ENCODE data around the gene HDAC4. TPM values are rescaled to one million over a fixed set of nuclear protein-coding genes. Genes with fewer than 3 reads are reported as not detected.

Gene HDAC4
- total RNA-seq, 1 experiment from 2014 or later, result 32.0 TPM

- no peak overlapping the region for H4K91ac ChIP-seq (ENCODE audit: insufficient read length, low read depth, low read length)
- H3K79me2 ChIP-seq (ENCODE audit: insufficient read depth, low read length), result peaks cover 2% of the 10 kb centered on the region; the same call in 1 of the 2 replicates
- no peak overlapping the region for H2AK5ac ChIP-seq (ENCODE audit: insufficient read length, low read length)
Measured at GRCh38 chr2:239368906-239369552, 31.8 kb downstream of the HDAC4 start.

More at GRCh38 chr2:239368906-239369552, 31.8 kb downstream of the HDAC4 start:
- Histone ChIP-seq H4K8ac (replicated peaks; ENCODE audit: insufficient read length, low read depth, low read length) (no peak overlapping the region), H2BK5ac (ENCODE audit: insufficient read length, low read length) (no peak overlapping the region), H3K18ac (ENCODE audit: insufficient read length, low read depth, low read length) (no peak overlapping the region), H3K14ac (ENCODE audit: insufficient read depth, low read length) (no peak overlapping the region), H3K9me3 (ENCODE audit: control insufficient read depth, low read depth, low read length) (no peaks in the 10 kb centered on the region), H3K9ac (ENCODE audit: extremely low read depth, insufficient read length, low read length) (no peak overlapping the region), H3K27ac (ENCODE audit: insufficient read length, low read depth, low read length) (no peak overlapping the region), H4K20me1 (ENCODE audit: control insufficient read depth, insufficient read depth, insufficient read length) (peaks cover 2% of the 10 kb centered on the region), H3K56ac (ENCODE audit: insufficient read length, low read depth, low read length) (no peak overlapping the region), H3T11ph (ENCODE audit: low read length) (no peak overlapping the region), H2BK12ac (ENCODE audit: insufficient read length, low read depth, low read length) (no peak overlapping the region), H4K5ac (ENCODE audit: insufficient read length, low read depth, low read length) (no peak overlapping the region), H3K27me3 (ENCODE audit: insufficient read depth, low read length) (no peaks in the 10 kb centered on the region), H3K79me1 (ENCODE audit: insufficient read depth, low read depth, low read length, poor library complexity, severe bottlenecking) (no peaks in the 10 kb centered on the region), H2BK15ac (ENCODE audit: low read depth, low read length) (no peak overlapping the region), H3K4me1 (ENCODE audit: insufficient read depth, low read length) (no peaks in the 10 kb centered on the region), H3K23ac (ENCODE audit: insufficient read length, low read depth, low read length) (no peak overlapping the region), H3K23me2 (ENCODE audit: insufficient read length, low read depth, low read length, poor library complexity, severe bottlenecking) (no peaks in the 10 kb centered on the region), H3K4ac (ENCODE audit: low read depth, low read length) (no peak overlapping the region), H2BK20ac (ENCODE audit: low read depth, low read length, poor library complexity, severe bottlenecking) (no peak overlapping the region), H3K4me2 (ENCODE audit: insufficient read depth, insufficient read length, low read length) (no peak overlapping the region), H2BK120ac (ENCODE audit: low read depth, low read length, poor library complexity, severe bottlenecking) (no peak overlapping the region), H2AFZ (ENCODE audit: low read length) (no peak overlapping the region)
- Mint-ChIP-seq H3K36me3 (ENCODE audit: insufficient read depth in 1 of 3, low read depth in 3 of 3) (peaks cover 0 to 10% (median 5%) of the 10 kb centered on the region in 3 experiments; a peak in 3 of 7 replicates), H3K4me3 (no peak overlapping the region), H3K9me3 (no peaks in the 10 kb centered on the region), H3K4me1 (no peaks in the 10 kb centered on the region; a peak in 1 of 4 replicates), H3K27ac (no peak overlapping the region), H3K27me3 (ENCODE audit: low read depth) (no peaks in the 10 kb centered on the region)
- DNase-seq, result no peak
- WGBS (ENCODE audit: extremely low coverage, insufficient read length, low lambda C conversion rate), result no CpG with 5 or more reads among the region's 20 CpGs
- no peak for TF ChIP-seq CTCF (conservative IDR thresholded peaks at IDR 0.05)
